ENCODE measurements around the gene GMDS. TPM values are rescaled to one million over a fixed set of nuclear protein-coding genes. Genes with fewer than 3 reads are reported as not detected.

Gene GMDS
- total and polyA plus RNA-seq, 2 of the 13 experiments (the other 11 are each of a cell fraction or from before 2014, with no cell fraction given) = 64.4 to 112 TPM

GRCh38 chr6:1834646-1835516, 410.5 kb downstream of the GMDS start:
- FAIRE-seq (no peak), DNase-seq (ENCODE audit: low spot score) (no peak), ATAC-seq (no peak)
- H3K9ac ChIP-seq (ENCODE audit: insufficient read depth, low read depth, low read length) = no peak overlapping the region
- ChIA-PET CTCF (ENCODE audit: low intra/inter-chr PET ratio, low total read pairs) (no interaction called here), POLR2A (no interaction called here)
- H3K36me3 ChIP-seq (replicated peaks in 1 of 2; ENCODE audit: control insufficient read depth in 1 of 2, insufficient read depth in 2 of 2, low read length in 2 of 2) = peaks cover 2 to 12% of the 10 kb centered on the region in 2 experiments; a peak in 3 of 5 replicates
- H4K20me1 ChIP-seq (ENCODE audit: insufficient read depth, low read length) = no peaks in the 10 kb centered on the region
- no peaks in the 10 kb centered on the region for H3K79me2 ChIP-seq (ENCODE audit: insufficient read depth, low read length)
- BruUV-seq (replicated peaks) = no TSS peak
- H3K27me3 ChIP-seq (ENCODE audit: control insufficient read depth in 1 of 2, insufficient read depth in 2 of 2, low read length in 2 of 2) = no peaks in the 10 kb centered on the region
- peaks cover 13% of the 10 kb centered on the region for H3K4me1 ChIP-seq (ENCODE audit: insufficient read depth, low read length)
- H3K27ac ChIP-seq (ENCODE audit: extremely low read length, insufficient read depth, low read length) = no peak overlapping the region
- 92% methylated on average over 10 of the region's 10 CpGs for WGBS (ENCODE audit: low lambda C conversion rate)
- TF ChIP-seq RBM22 (optimal IDR thresholded peaks at IDR 0.05; ENCODE audit: low read length) (peak; percentile 40), CEBPB (IDR thresholded peaks at IDR 0.05; ENCODE audit: borderline replicate concordance, low read depth, low read length) (peak; percentile 44; the same call in 1 of the 2 replicates), POGZ (CRISPR knock-in tag; IDR thresholded peaks at IDR 0.05) (no peak)
- H3K9me3 ChIP-seq (ENCODE audit: low read length) = no peaks in the 10 kb centered on the region
- no peak overlapping the region for H3K4me2 ChIP-seq (ENCODE audit: low read depth, low read length)
- in situ Hi-C loops (cut with HindIII; ENCODE audit: extremely low pct_ligation_motif_present, low pct_unique_long_range_greater_than_20kb) = no loop called here
- intact Hi-C loops (cut with micrococcal nuclease; ENCODE audit: unreplicated experiment) = no loop called here
- H2AFZ ChIP-seq (ENCODE audit: low read length) = no peak overlapping the region
- no peak overlapping the region for H3K4me3 ChIP-seq (replicated peaks in 1 of 3; ENCODE audit: insufficient read depth in 1 of 3, low read depth in 2 of 3, low read length in 3 of 3)

GRCh38 chr6:1834207-1834606, 411.2 kb downstream of the GMDS start:
- no TSS peak for BruUV-seq (replicated peaks)
- POLR2A ChIA-PET = no interaction called here
- intact Hi-C loops (cut with micrococcal nuclease; ENCODE audit: unreplicated experiment) = no loop called here
- TF ChIP-seq ZBTB40 (IDR thresholded peaks at IDR 0.05) = no peak
- TF ChIP-seq ZBTB40 (CRISPR knock-in tag; IDR thresholded peaks at IDR 0.05) = no peak
- no peak for TF ChIP-seq ZNF761 (CRISPR knock-in tag; conservative IDR thresholded peaks at IDR 0.05)

More at GRCh38 chr6:1834207-1834606, 411.2 kb downstream of the GMDS start:
- Histone ChIP-seq H2AFZ (ENCODE audit: low read length) (no peak overlapping the region), H4K20me1 (ENCODE audit: insufficient read depth, low read length) (no peaks in the 10 kb centered on the region), H3K4me3 (replicated peaks in 1 of 3; ENCODE audit: insufficient read depth in 1 of 3, low read depth in 2 of 3, low read length in 3 of 3) (no peak overlapping the region), H3K4me2 (ENCODE audit: low read depth, low read length) (no peak overlapping the region), H3K27me3 (ENCODE audit: control insufficient read depth in 1 of 2, insufficient read depth in 2 of 2, low read length in 2 of 2) (no peaks in the 10 kb centered on the region), H3K9ac (ENCODE audit: insufficient read depth, low read depth, low read length) (no peak overlapping the region), H3K36me3 (replicated peaks in 1 of 2; ENCODE audit: control insufficient read depth in 1 of 2, insufficient read depth in 2 of 2, low read length in 2 of 2) (peaks cover 4 to 16% of the 10 kb centered on the region in 2 experiments; a peak in 2 of 5 replicates), H3K27ac (ENCODE audit: extremely low read length, insufficient read depth, low read length) (no peak overlapping the region), H3K4me1 (ENCODE audit: insufficient read depth, low read length) (peaks cover 13% of the 10 kb centered on the region), H3K9me3 (ENCODE audit: low read length) (no peaks in the 10 kb centered on the region), H3K79me2 (ENCODE audit: insufficient read depth, low read length) (no peaks in the 10 kb centered on the region)
- CTCF ChIA-PET (ENCODE audit: low intra/inter-chr PET ratio, low total read pairs) = no interaction called here
- FAIRE-seq (no peak), DNase-seq (ENCODE audit: low spot score) (no peak), ATAC-seq (no peak)
- in situ Hi-C loops (cut with HindIII; ENCODE audit: extremely low pct_ligation_motif_present, low pct_unique_long_range_greater_than_20kb) = no loop called here
- 98% methylated on average over 2 of the region's 2 CpGs for WGBS (ENCODE audit: low lambda C conversion rate)
